Activated CD4-positive, alpha-beta memory T cell treated with anti-CD3 and anti-CD28 coated beads for 36 hours (primary cell): ENCODE results near the gene PNO1. TPM values are rescaled to one million over a fixed set of nuclear protein-coding genes. Genes with fewer than 3 reads are reported as not detected.

Experiments
- CTCF ChIA-PET: fragments of 350-600 bp; sonication (Branson Sonifier 250); formaldehyde crosslinking; loops from one replicate; lab custom pipeline; 2021; ENCODE audit warnings: antibody characterized with exemption, inconsistent platforms; lab: Charles Lee
- POLR2A ChIA-PET: fragments of 350-600 bp; sonication (Branson Sonifier 250); formaldehyde crosslinking; loops from one replicate; lab custom pipeline; 2021; ENCODE audit warnings: antibody characterized with exemption; lab: Charles Lee
- DNase-seq: peaks from one replicate; pipeline ENCODE4 v3.0.0-alpha.2; 2020
- H3K27ac Mint-ChIP-seq: one replicate; pipeline ENCODE4 v1.8.0; 2021; ENCODE audit warnings: mixed read lengths
- H3K27me3 Mint-ChIP-seq: one replicate; pipeline ENCODE4 v1.8.0; 2021; ENCODE audit warnings: mixed read lengths
- H3K36me3 Mint-ChIP-seq: one replicate; pipeline ENCODE4 v1.8.0; 2021; ENCODE audit warnings: mixed read lengths
- H3K4me1 Mint-ChIP-seq: one replicate; pipeline ENCODE4 v1.8.0; 2021; ENCODE audit warnings: low read depth, mixed read lengths
- H3K4me3 Mint-ChIP-seq: one replicate; pipeline ENCODE4 v1.8.0; 2021; ENCODE audit warnings: mild to moderate bottlenecking, mixed read lengths
- H3K9me3 Mint-ChIP-seq: one replicate; pipeline ENCODE4 v1.8.0; 2021; ENCODE audit warnings: mixed read lengths
- intact Hi-C: fragments of 100-400 bp; cut with micrococcal nuclease; formaldehyde crosslinking; loops from one replicate; pipeline ENCODE4 v1.15.1; 2023
- total RNA-seq, 2 experiments: library from RNA; stranded (reverse); gene quantifications; one replicate each; pipeline ENCODE4 v1.2.3, GENCODE V29; 2021

The PNO1 gene
- total RNA-seq, 2 experiments from 2014 or later: 16.3 to 16.4 TPM

- Mint-ChIP-seq H3K4me3 (no peak overlapping the region), H3K36me3 (peaks cover 2% of the 10 kb centered on the region), H3K27ac (no peak overlapping the region), H3K4me1 (peaks cover 53% of the 10 kb centered on the region), H3K9me3 (no peaks in the 10 kb centered on the region), H3K27me3 (no peaks in the 10 kb centered on the region)
- POLR2A ChIA-PET: interaction anchor here (0.6 kb wide), 1 partner anchor 62 kb away, joined by 3 read pairs; no protein-coding TSS in a partner anchor
- CTCF ChIA-PET: interaction anchor here (0.5 to 3.5 kb wide), 29 partner anchors 11 to 267 kb away, joined by 3 to 36 read pairs (median 4); partner anchors contain the start of genes PNO1 and PPP3R1
- intact Hi-C loops: no loop called here
- peak; percentile 44 for DNase-seq
Measured at GRCh38 chr2:68196120-68196716, 38.5 kb downstream of the PNO1 start.

GRCh38 chr2:68200157-68200787 is 42.6 kb downstream of the PNO1 start:
- H3K36me3 Mint-ChIP-seq: peaks cover 2% of the 10 kb centered on the region
- ChIA-PET POLR2A (interaction anchor here (0.7 kb wide), 1 partner anchor 537 kb away, joined by 3 read pairs; no protein-coding TSS in a partner anchor), CTCF (interaction anchor here (0.7 to 1.1 kb wide), 2 partner anchors 14 to 30 kb away, joined by 3 read pairs; no protein-coding TSS in a partner anchor)
- intact Hi-C loops: loop anchor here (5.0 kb wide), 2 partner anchors 37 to 242 kb away; no protein-coding TSS in a partner anchor
- H3K9me3 Mint-ChIP-seq: no peaks in the 10 kb centered on the region
- H3K27me3 Mint-ChIP-seq: no peaks in the 10 kb centered on the region
- DNase-seq: no peak
- peak overlapping the region; percentile 21 for H3K27ac Mint-ChIP-seq
- no peak overlapping the region for H3K4me3 Mint-ChIP-seq
- peaks cover 62% of the 10 kb centered on the region for H3K4me1 Mint-ChIP-seq

GRCh38 chr2:68203587-68203986 is 45.9 kb downstream of the PNO1 start:
- peaks cover 2% of the 10 kb centered on the region for H3K36me3 Mint-ChIP-seq
- H3K27ac Mint-ChIP-seq: peak overlapping the region; percentile 84
- no peaks in the 10 kb centered on the region for H3K27me3 Mint-ChIP-seq
- intact Hi-C loops: loop anchor here (1.0 to 5.0 kb wide), 6 partner anchors 12 to 239 kb away; partner anchors contain the start of gene PNO1
- ChIA-PET CTCF (interaction anchor here (0.7 to 1.2 kb wide), 4 partner anchors 18 to 238 kb away, joined by 3 to 6 read pairs (median 3); no protein-coding TSS in a partner anchor), POLR2A (interaction anchor here (0.7 kb wide), 1 partner anchor 48 kb away, joined by 3 read pairs; no protein-coding TSS in a partner anchor)
- H3K4me1 Mint-ChIP-seq: peaks cover 72% of the 10 kb centered on the region
- H3K4me3 Mint-ChIP-seq: peak overlapping the region; percentile 51
- H3K9me3 Mint-ChIP-seq: no peaks in the 10 kb centered on the region
- no peak for DNase-seq

GRCh38 chr2:68206793-68207192 is 49.1 kb downstream of the PNO1 start:
- Mint-ChIP-seq H3K4me1 (peaks cover 66% of the 10 kb centered on the region), H3K4me3 (no peak overlapping the region), H3K27ac (no peak overlapping the region), H3K27me3 (no peaks in the 10 kb centered on the region), H3K9me3 (no peaks in the 10 kb centered on the region), H3K36me3 (peaks cover 8% of the 10 kb centered on the region)
- POLR2A ChIA-PET: no interaction called here
- no peak for DNase-seq
- intact Hi-C loops: no loop called here
- CTCF ChIA-PET: interaction anchor here (0.6 to 1.1 kb wide), 2 partner anchors 11 to 54 kb away, joined by 3 to 4 read pairs; no protein-coding TSS in a partner anchor

GRCh38 chr2:68214381-68214780 is 56.7 kb downstream of the PNO1 start:
- intact Hi-C loops: no loop called here
- Mint-ChIP-seq H3K4me1 (peaks cover 61% of the 10 kb centered on the region), H3K9me3 (no peaks in the 10 kb centered on the region), H3K36me3 (peaks cover 20% of the 10 kb centered on the region), H3K4me3 (no peak overlapping the region), H3K27ac (no peak overlapping the region), H3K27me3 (no peaks in the 10 kb centered on the region)
- ChIA-PET CTCF (interaction anchor here (0.6 to 0.9 kb wide), 2 partner anchors 18 to 800 kb away, joined by 3 to 4 read pairs; no protein-coding TSS in a partner anchor), POLR2A (no interaction called here)
- DNase-seq: no peak

- no peak for DNase-seq
- Mint-ChIP-seq H3K27me3 (no peaks in the 10 kb centered on the region), H3K9me3 (no peaks in the 10 kb centered on the region), H3K4me3 (no peak overlapping the region), H3K27ac (no peak overlapping the region), H3K36me3 (peaks cover 20% of the 10 kb centered on the region), H3K4me1 (peaks cover 70% of the 10 kb centered on the region)
- CTCF ChIA-PET: interaction anchor here (1.0 to 1.6 kb wide), 2 partner anchors 21 to 66 kb away, joined by 3 to 4 read pairs; no protein-coding TSS in a partner anchor
- intact Hi-C loops: no loop called here
- POLR2A ChIA-PET: no interaction called here
Measured at GRCh38 chr2:68216454-68217310, 59.0 kb downstream of the PNO1 start.

- peaks cover 12% of the 10 kb centered on the region for H3K36me3 Mint-ChIP-seq
- peaks cover 73% of the 10 kb centered on the region for H3K4me1 Mint-ChIP-seq
- no peak overlapping the region for H3K27ac Mint-ChIP-seq
- POLR2A ChIA-PET: no interaction called here
- no peak for DNase-seq
- intact Hi-C loops: loop anchor here (2.0 kb wide), 1 partner anchor 15 kb away; no protein-coding TSS in a partner anchor
- H3K27me3 Mint-ChIP-seq: no peaks in the 10 kb centered on the region
- H3K4me3 Mint-ChIP-seq: no peak overlapping the region
- CTCF ChIA-PET: interaction anchor here (2.1 kb wide), 1 partner anchor 22 kb away, joined by 6 read pairs; no protein-coding TSS in a partner anchor
- H3K9me3 Mint-ChIP-seq: no peaks in the 10 kb centered on the region
Measured at GRCh38 chr2:68217729-68218128, 60.0 kb downstream of the PNO1 start.

GRCh38 chr2:68218343-68218901 is 60.7 kb downstream of the PNO1 start:
- Mint-ChIP-seq H3K9me3 (no peaks in the 10 kb centered on the region), H3K27me3 (no peaks in the 10 kb centered on the region), H3K27ac (no peak overlapping the region), H3K36me3 (peaks cover 12% of the 10 kb centered on the region), H3K4me1 (peaks cover 75% of the 10 kb centered on the region), H3K4me3 (no peak overlapping the region)
- POLR2A ChIA-PET: interaction anchor here (1.3 kb wide), 1 partner anchor 34 kb away, joined by 4 read pairs; the partner anchor contains the start of gene PPP3R1
- intact Hi-C loops: loop anchor here (2.0 kb wide), 1 partner anchor 16 kb away; no protein-coding TSS in a partner anchor
- CTCF ChIA-PET: interaction anchor here (0.8 to 2.1 kb wide), 2 partner anchors 22 to 64 kb away, joined by 3 to 6 read pairs; no protein-coding TSS in a partner anchor
- DNase-seq: no peak

GRCh38 chr2:68222287-68222686 is 64.6 kb downstream of the PNO1 start:
- peaks cover 85% of the 10 kb centered on the region for H3K4me1 Mint-ChIP-seq
- H3K9me3 Mint-ChIP-seq: no peaks in the 10 kb centered on the region
- DNase-seq: no peak
- ChIA-PET CTCF (no interaction called here), POLR2A (no interaction called here)
- no peak overlapping the region for H3K4me3 Mint-ChIP-seq
- H3K36me3 Mint-ChIP-seq: peaks cover 6% of the 10 kb centered on the region
- no peaks in the 10 kb centered on the region for H3K27me3 Mint-ChIP-seq
- no peak overlapping the region for H3K27ac Mint-ChIP-seq
- intact Hi-C loops: no loop called here

GRCh38 chr2:68223419-68223818 is 65.7 kb downstream of the PNO1 start:
- Mint-ChIP-seq H3K36me3 (peaks cover 6% of the 10 kb centered on the region), H3K27me3 (no peaks in the 10 kb centered on the region), H3K9me3 (no peaks in the 10 kb centered on the region), H3K27ac (no peak overlapping the region), H3K4me1 (peaks cover 85% of the 10 kb centered on the region), H3K4me3 (no peak overlapping the region)
- DNase-seq: no peak
- CTCF ChIA-PET: no interaction called here
- POLR2A ChIA-PET: no interaction called here
- intact Hi-C loops: no loop called here

GRCh38 chr2:68225119-68225632 is 67.5 kb downstream of the PNO1 start:
- peak; percentile 22 for DNase-seq
- ChIA-PET CTCF (interaction anchor here (0.9 to 1.0 kb wide), 3 partner anchors 8 to 103 kb away, joined by 3 to 4 read pairs (median 3); no protein-coding TSS in a partner anchor), POLR2A (no interaction called here)
- intact Hi-C loops: loop anchor here (2.0 kb wide), 1 partner anchor 14 kb away; no protein-coding TSS in a partner anchor
- Mint-ChIP-seq H3K4me1 (peaks cover 86% of the 10 kb centered on the region), H3K9me3 (no peaks in the 10 kb centered on the region), H3K27me3 (no peaks in the 10 kb centered on the region), H3K36me3 (peaks cover 6% of the 10 kb centered on the region), H3K27ac (peak overlapping the region; percentile 11), H3K4me3 (no peak overlapping the region)
